HepG2 (cell line): ENCODE measurements around the gene SP3. TPM values are rescaled to one million over a fixed set of nuclear protein-coding genes. Genes with fewer than 3 reads are reported as not detected.
A peak's percentile ranks its signal among the peaks of the same experiment; 100 is the strongest.

Experiments
- ARID3A ChIP-seq: IDR thresholded peaks from 2 replicates; pipeline ENCODE4 v1.6.1; 2012; ENCODE audit warnings: low read depth, low read length, improper control_type of control experiment
- ATAD3A ChIP-seq: sonication (generic); formaldehyde crosslinking; IDR thresholded peaks from 2 replicates; pipeline ENCODE4 v1.4.0; 2020; ENCODE audit warnings: missing genetic modification reagents
- FOXJ3 ChIP-seq: sonication (generic); formaldehyde crosslinking; IDR thresholded peaks from 2 replicates; pipeline ENCODE4 v1.4.0; 2020; ENCODE audit warnings: missing genetic modification reagents, mild to moderate bottlenecking, borderline replicate concordance
- FOXO1 ChIP-seq: sonication (generic); formaldehyde crosslinking; IDR thresholded peaks from 2 replicates; pipeline ENCODE4 v1.4.0; 2020; ENCODE audit warnings: missing genetic modification reagents
- KAT2B ChIP-seq: fragments of 150-350 bp; IDR thresholded peaks from 2 replicates; pipeline ENCODE4 v1.6.1; 2014; ENCODE audit warnings: low read depth, low read length, borderline replicate concordance
- NFYC ChIP-seq: IDR thresholded peaks from 2 replicates; pipeline ENCODE4 v1.6.1; 2016; ENCODE audit warnings: missing genetic modification reagents, missing compliant biosample characterization
- SMARCC2 ChIP-seq: fragments of 450-650 bp; IDR thresholded peaks from 2 replicates; pipeline ENCODE4 v1.6.1; 2017; ENCODE audit warnings: antibody characterized with exemption, mild to moderate bottlenecking
- YEATS2 ChIP-seq: sonication (generic); formaldehyde crosslinking; IDR thresholded peaks from 2 replicates; pipeline ENCODE4 v1.4.0; 2020; ENCODE audit warnings: missing genetic modification reagents, borderline replicate concordance
- ZHX2 ChIP-seq, 2 experiments: sonication (generic) in 1 of 2; formaldehyde crosslinking in 1 of 2; IDR thresholded peaks; 2 replicates each; pipeline versions ENCODE4 v1.6.1 to v1.9.0; 2014 to 2022; ENCODE audit warnings: antibody characterized with exemption in 1 of 2, borderline replicate concordance in 1 of 2, inconsistent platforms in 1 of 2, low read depth in 1 of 2, missing genetic modification reagents in 1 of 2
- ZNF12 ChIP-seq: sonication (generic); formaldehyde crosslinking; IDR thresholded peaks from 2 replicates; pipeline ENCODE4 v1.5.0; 2020; ENCODE audit warnings: missing genetic modification reagents
- ZNF121 ChIP-seq: sonication (generic); formaldehyde crosslinking; IDR thresholded peaks from 2 replicates; pipeline ENCODE4 v1.5.0; 2020; ENCODE audit warnings: mild to moderate bottlenecking, missing genetic modification reagents
- ZNF572 ChIP-seq: sonication (generic); formaldehyde crosslinking; IDR thresholded peaks from 2 replicates; pipeline ENCODE4 v1.5.1; 2020; ENCODE audit warnings: mild to moderate bottlenecking, missing genetic modification reagents
- ZNF629 ChIP-seq: sonication (generic); formaldehyde crosslinking; conservative IDR thresholded peaks from 2 replicates; pipeline ENCODE4 v1.5.0; 2020; ENCODE audit warnings: missing genetic modification reagents
- ZNF747 ChIP-seq: sonication (generic); formaldehyde crosslinking; IDR thresholded peaks from 2 replicates; pipeline ENCODE4 v1.8.1; 2023; ENCODE audit warnings: missing genetic modification reagents, mild to moderate bottlenecking, borderline replicate concordance
- ZNF780A ChIP-seq: sonication (generic); formaldehyde crosslinking; IDR thresholded peaks from 2 replicates; pipeline ENCODE4 v1.8.0; 2022; ENCODE audit warnings: mild to moderate bottlenecking, missing genetic modification reagents, moderate library complexity
- ZNF784 ChIP-seq: sonication (generic); formaldehyde crosslinking; IDR thresholded peaks from 2 replicates; pipeline ENCODE4 v1.5.1; 2020; ENCODE audit warnings: missing genetic modification reagents, mild to moderate bottlenecking, borderline replicate concordance
- polyA plus RNA-seq, 8 experiments: library from polyadenylated mRNA; depleted of rRNA in 3 of 8; stranded (reverse) in 7 of 8; unstranded in 1 of 8; fragments of >200 nt; fragmentation: Illumina TruSeq in 4 of 8; extraction: Trizol in 4 of 8; gene quantifications; 2 replicates each; pipeline versions ENCODE4 v1.2.1 to v1.2.3, GENCODE V29; 2011 to 2016; ENCODE audit warnings: low read depth in 4 of 8, missing spikeins in 1 of 8, mixed read lengths in 1 of 8; ENCODE audit not compliant: insufficient read depth in 1 of 8
- total RNA-seq, 5 experiments: library from RNA; depleted of rRNA; stranded (reverse); fragments of >200 nt; fragmentation: Illumina TruSeq; extraction: Trizol; gene quantifications; 2 replicates each; pipeline ENCODE4 v1.2.3, GENCODE V29; 2016; ENCODE audit warnings: low read depth in 1 of 5
- TF ChIP-seq, protein P1 (sequence below): sonication (generic); formaldehyde crosslinking; conservative IDR thresholded peaks from 2 replicates; pipeline ENCODE4 v1.5.0; 2020; ENCODE audit warnings: missing genetic modification reagents
- TF ChIP-seq, protein P2 (sequence below): sonication (generic); formaldehyde crosslinking; IDR thresholded peaks from 2 replicates; pipeline ENCODE4 v1.8.0; 2022; ENCODE audit warnings: missing genetic modification reagents, mild to moderate bottlenecking, borderline replicate concordance

SP3 gene
- total and polyA plus RNA-seq, 2 of the 13 experiments (the other 11 are each of a cell fraction or from before 2014, with no cell fraction given) = 57.3 to 132 TPM

DNA sequence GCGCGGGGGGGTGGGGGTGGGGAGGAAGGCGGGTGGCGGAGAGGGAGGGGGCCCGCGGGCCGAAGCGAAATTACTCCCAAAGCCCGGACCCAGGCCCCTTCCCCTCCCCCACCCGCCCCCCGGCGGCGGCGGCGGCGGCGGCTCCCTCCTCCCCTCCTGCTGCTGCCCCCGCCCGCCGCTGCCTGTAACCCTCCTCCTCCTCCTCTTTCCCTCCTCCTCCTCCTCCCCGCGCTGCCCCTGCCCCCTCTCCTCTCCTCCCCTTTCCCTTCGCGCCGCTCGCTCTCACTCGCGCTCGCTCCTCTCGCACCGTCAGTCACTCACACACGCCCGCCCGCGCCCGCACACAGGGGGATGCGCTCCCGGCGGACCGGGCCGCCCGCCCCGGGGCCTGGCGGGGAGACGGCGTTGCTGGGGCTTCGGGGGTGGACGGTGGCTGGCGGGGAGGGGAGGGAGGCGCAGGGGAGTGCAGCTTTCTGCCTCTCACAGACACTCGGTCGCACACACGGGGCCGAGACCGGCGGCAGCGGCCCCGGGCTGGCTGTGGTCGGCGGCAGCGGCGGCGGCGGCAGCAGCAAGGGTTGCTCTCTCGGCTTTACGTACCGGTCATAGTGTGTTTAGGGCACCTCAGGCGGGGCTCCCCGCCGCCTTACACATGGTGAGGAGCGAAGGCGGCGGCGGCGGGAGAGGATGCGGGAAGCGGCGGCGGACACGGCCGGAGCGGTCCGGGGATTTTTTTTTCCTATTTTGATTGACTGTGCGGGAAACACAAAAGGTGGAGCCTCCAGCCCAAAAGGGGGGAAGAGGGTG lies 405 bp downstream of the SP3 start (continued):
- TF ChIP-seq, protein P1, sequence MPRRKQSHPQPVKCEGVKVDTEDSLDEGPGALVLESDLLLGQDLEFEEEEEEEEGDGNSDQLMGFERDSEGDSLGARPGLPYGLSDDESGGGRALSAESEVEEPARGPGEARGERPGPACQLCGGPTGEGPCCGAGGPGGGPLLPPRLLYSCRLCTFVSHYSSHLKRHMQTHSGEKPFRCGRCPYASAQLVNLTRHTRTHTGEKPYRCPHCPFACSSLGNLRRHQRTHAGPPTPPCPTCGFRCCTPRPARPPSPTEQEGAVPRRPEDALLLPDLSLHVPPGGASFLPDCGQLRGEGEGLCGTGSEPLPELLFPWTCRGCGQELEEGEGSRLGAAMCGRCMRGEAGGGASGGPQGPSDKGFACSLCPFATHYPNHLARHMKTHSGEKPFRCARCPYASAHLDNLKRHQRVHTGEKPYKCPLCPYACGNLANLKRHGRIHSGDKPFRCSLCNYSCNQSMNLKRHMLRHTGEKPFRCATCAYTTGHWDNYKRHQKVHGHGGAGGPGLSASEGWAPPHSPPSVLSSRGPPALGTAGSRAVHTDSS (CRISPR knock-in tag) = no peak
- TF ChIP-seq ZHX2 (IDR thresholded peaks at IDR 0.05; ENCODE audit: low read depth) = no peak
- no peak for TF ChIP-seq ZHX2 (CRISPR knock-in tag; IDR thresholded peaks at IDR 0.05; ENCODE audit: borderline replicate concordance)
- TF ChIP-seq ATAD3A = no peak
- TF ChIP-seq ZNF747 (CRISPR knock-in tag) = no peak
- no peak for TF ChIP-seq NFYC (CRISPR knock-in tag)
- no peak for TF ChIP-seq ZNF784 (CRISPR knock-in tag)
- no peak for TF ChIP-seq FOXJ3
- TF ChIP-seq ZNF572 = no peak
- TF ChIP-seq ZNF12 (CRISPR knock-in tag) = 0 out of 2 replicates have a peak, but pooled peaks have one; percentile 2
- no peak for TF ChIP-seq ZNF629
- TF ChIP-seq ZNF780A (CRISPR knock-in tag) = peak; percentile 85
- no peak for TF ChIP-seq YEATS2 (CRISPR knock-in tag)
- TF ChIP-seq SMARCC2 = no peak
- peak; percentile 7; the same call in 1 of the 2 replicates for TF ChIP-seq ARID3A
- no peak for TF ChIP-seq ZNF121 (CRISPR knock-in tag)
- TF ChIP-seq KAT2B = no peak
- TF ChIP-seq FOXO1 (CRISPR knock-in tag) = no peak
- TF ChIP-seq, protein P2, sequence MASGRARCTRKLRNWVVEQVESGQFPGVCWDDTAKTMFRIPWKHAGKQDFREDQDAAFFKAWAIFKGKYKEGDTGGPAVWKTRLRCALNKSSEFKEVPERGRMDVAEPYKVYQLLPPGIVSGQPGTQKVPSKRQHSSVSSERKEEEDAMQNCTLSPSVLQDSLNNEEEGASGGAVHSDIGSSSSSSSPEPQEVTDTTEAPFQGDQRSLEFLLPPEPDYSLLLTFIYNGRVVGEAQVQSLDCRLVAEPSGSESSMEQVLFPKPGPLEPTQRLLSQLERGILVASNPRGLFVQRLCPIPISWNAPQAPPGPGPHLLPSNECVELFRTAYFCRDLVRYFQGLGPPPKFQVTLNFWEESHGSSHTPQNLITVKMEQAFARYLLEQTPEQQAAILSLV (CRISPR knock-in tag) = no peak
